ENCODE measurements around the gene TSC22D2. TPM values are rescaled to one million over a fixed set of nuclear protein-coding genes. Genes with fewer than 3 reads are reported as not detected.

The TSC22D2 gene
- total and polyA plus RNA-seq, 2 experiments from 2014 or later: 34.9 to 38.8 TPM

- H2AFZ ChIP-seq: peak overlapping the region; percentile 69
- 52% methylated on average over 17 of the region's 17 CpGs for WGBS (ENCODE audit: low lambda C conversion rate, missing lambda C conversion rate)
- no peaks in the 10 kb centered on the region for H3K79me2 ChIP-seq
- H3K4me2 ChIP-seq: peak overlapping the region; percentile 53
- TF ChIP-seq EZH2phosphoT487 (IDR thresholded peaks at IDR 0.05; ENCODE audit: low read depth, severe bottlenecking, unreplicated experiment): no peak
- TF ChIP-seq, protein P1, sequence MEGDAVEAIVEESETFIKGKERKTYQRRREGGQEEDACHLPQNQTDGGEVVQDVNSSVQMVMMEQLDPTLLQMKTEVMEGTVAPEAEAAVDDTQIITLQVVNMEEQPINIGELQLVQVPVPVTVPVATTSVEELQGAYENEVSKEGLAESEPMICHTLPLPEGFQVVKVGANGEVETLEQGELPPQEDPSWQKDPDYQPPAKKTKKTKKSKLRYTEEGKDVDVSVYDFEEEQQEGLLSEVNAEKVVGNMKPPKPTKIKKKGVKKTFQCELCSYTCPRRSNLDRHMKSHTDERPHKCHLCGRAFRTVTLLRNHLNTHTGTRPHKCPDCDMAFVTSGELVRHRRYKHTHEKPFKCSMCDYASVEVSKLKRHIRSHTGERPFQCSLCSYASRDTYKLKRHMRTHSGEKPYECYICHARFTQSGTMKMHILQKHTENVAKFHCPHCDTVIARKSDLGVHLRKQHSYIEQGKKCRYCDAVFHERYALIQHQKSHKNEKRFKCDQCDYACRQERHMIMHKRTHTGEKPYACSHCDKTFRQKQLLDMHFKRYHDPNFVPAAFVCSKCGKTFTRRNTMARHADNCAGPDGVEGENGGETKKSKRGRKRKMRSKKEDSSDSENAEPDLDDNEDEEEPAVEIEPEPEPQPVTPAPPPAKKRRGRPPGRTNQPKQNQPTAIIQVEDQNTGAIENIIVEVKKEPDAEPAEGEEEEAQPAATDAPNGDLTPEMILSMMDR (IDR thresholded peaks at IDR 0.05; ENCODE audit: poor library complexity): peak; percentile 12
- H3K4me1 ChIP-seq (ENCODE audit: insufficient read depth): peaks cover 3% of the 10 kb centered on the region
- peak; percentile 62 for DNase-seq (ENCODE audit: low spot score)
- H3K27ac ChIP-seq: peak overlapping the region; percentile 58
- no peak overlapping the region for H3K4me3 ChIP-seq
- no peaks in the 10 kb centered on the region for H3K27me3 ChIP-seq
- no peaks in the 10 kb centered on the region for H3K36me3 ChIP-seq (replicated peaks; ENCODE audit: insufficient read depth, low read depth)
- no peaks in the 10 kb centered on the region for H3K9me2 ChIP-seq (replicated peaks; ENCODE audit: insufficient read depth)
- no peaks in the 10 kb centered on the region for H3K9me3 ChIP-seq (ENCODE audit: low read depth)
- H4K20me1 ChIP-seq (ENCODE audit: insufficient read depth, poor library complexity, severe bottlenecking): no peaks in the 10 kb centered on the region
Measured at GRCh38 chr3:150384296-150385212, 23.5 kb upstream of the TSC22D2 start.

DNA sequence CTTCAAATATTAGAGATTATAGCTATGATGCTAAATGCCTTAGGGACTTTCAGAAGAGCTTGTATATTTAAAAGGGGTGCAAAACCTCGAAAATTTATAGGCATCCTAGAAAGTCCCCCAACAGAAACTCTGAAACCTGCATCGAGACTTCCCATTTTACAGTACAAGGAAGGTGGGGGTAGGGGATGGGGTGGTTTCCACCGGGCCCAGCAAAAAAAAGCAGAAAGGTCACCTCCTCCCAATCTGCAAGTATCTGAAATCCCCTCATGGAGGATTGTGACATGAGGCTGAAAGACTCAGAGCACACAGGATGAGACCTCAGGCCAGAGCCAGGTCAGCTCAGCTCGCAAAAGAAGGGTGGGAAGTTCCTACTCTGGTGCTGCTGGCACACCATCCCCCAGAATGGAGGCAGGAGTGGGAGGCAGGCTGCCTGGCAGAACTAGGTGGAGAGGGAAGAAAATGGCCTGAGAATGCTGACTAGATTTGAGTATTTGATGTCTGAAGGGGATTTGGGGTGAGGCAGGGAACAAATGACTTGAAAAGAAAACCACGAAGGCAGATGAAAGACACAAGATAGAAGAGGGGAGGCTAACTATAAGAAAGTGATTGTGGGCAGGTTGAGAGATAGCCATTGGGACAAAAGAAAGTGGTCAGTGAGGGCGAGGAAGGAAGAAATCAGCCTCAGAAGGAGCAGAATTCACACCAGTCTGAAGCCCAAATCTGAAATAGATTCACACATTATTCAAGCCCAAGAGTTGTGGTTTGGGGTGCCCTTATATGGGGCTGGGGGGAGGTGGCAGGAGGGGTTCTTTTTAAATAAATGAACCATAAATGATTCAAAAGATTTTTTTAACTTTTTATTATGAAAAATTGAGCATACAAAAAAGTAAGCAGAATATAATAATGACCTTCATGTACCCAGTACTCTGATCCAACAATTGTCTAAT lies 22.5 kb upstream of the TSC22D2 start:
- Histone ChIP-seq H3K9me3 (ENCODE audit: low read depth) (no peaks in the 10 kb centered on the region), H4K20me1 (ENCODE audit: insufficient read depth, poor library complexity, severe bottlenecking) (no peaks in the 10 kb centered on the region), H3K36me3 (replicated peaks; ENCODE audit: insufficient read depth, low read depth) (no peaks in the 10 kb centered on the region), H3K9me2 (replicated peaks; ENCODE audit: insufficient read depth) (no peaks in the 10 kb centered on the region), H3K27ac (no peak overlapping the region), H3K79me2 (no peaks in the 10 kb centered on the region), H3K4me2 (peak overlapping the region; percentile 53), H2AFZ (no peak overlapping the region), H3K27me3 (no peaks in the 10 kb centered on the region), H3K4me3 (no peak overlapping the region), H3K4me1 (ENCODE audit: insufficient read depth) (peaks cover 3% of the 10 kb centered on the region)
- 80% methylated on average over 6 of the region's 6 CpGs for WGBS (ENCODE audit: low lambda C conversion rate, missing lambda C conversion rate)
- TF ChIP-seq, protein P1 (IDR thresholded peaks at IDR 0.05; ENCODE audit: poor library complexity): no peak
- TF ChIP-seq EZH2phosphoT487 (IDR thresholded peaks at IDR 0.05; ENCODE audit: low read depth, severe bottlenecking, unreplicated experiment): no peak
- no peak for TF ChIP-seq EZH2 (IDR thresholded peaks at IDR 0.05; ENCODE audit: borderline replicate concordance)
- no peak for DNase-seq (ENCODE audit: low spot score)

DNA sequence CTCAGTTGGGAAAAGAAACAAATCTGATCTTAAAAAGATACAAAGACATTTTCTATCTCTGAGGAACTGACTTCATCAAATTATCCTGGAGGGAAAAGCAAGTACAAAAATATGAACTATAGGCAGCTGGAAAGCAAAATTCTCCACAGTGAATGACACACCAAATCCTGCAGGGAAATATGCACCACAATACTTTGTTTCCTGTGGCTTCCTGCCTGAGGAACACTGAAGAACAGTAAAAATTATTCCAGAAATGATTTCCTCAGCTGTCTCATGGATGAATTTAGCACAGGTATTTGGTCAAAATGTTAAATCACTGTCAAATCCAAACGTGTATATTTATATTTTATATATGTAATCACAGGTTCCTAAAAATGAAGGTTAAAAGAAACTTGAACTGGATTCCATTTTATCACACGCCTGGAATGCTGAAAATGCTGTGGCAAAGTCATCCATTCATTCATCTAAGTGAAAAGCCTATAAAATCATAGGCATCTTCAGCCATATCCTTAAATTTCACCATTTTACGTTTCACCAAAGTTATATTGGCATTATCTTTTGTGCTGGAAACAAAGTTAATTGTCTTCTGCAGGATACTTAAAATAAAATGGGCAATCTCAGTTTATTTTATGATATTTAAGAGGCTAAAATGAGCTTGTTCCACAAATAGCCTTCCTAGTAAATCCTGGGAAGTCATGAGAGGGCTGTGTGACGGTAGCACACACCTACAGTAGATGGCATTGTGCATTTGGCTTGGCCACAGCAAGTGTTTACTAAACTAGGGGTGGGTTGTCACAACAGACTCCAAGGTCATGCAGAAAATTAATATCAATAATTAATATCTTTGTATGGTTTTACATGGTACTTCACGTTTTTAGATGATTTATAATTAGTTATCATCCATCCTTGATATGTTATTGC lies 19.3 kb upstream of the TSC22D2 start:
- Histone ChIP-seq H4K20me1 (ENCODE audit: insufficient read depth, poor library complexity, severe bottlenecking) (no peaks in the 10 kb centered on the region), H3K9me3 (ENCODE audit: low read depth) (no peaks in the 10 kb centered on the region), H3K4me1 (ENCODE audit: insufficient read depth) (peaks cover 6% of the 10 kb centered on the region), H3K27me3 (no peaks in the 10 kb centered on the region), H3K36me3 (replicated peaks; ENCODE audit: insufficient read depth, low read depth) (no peaks in the 10 kb centered on the region), H3K4me3 (no peak overlapping the region), H3K9me2 (replicated peaks; ENCODE audit: insufficient read depth) (no peaks in the 10 kb centered on the region), H3K4me2 (no peak overlapping the region), H3K27ac (no peak overlapping the region), H3K79me2 (no peaks in the 10 kb centered on the region), H2AFZ (no peak overlapping the region)
- TF ChIP-seq EZH2phosphoT487 (IDR thresholded peaks at IDR 0.05; ENCODE audit: low read depth, severe bottlenecking, unreplicated experiment): no peak
- TF ChIP-seq, protein P1 (IDR thresholded peaks at IDR 0.05; ENCODE audit: poor library complexity): no peak
- TF ChIP-seq EZH2 (IDR thresholded peaks at IDR 0.05; ENCODE audit: borderline replicate concordance): no peak
- WGBS (ENCODE audit: low lambda C conversion rate, missing lambda C conversion rate): 82% methylated on average over 5 of the region's 5 CpGs
- DNase-seq (ENCODE audit: low spot score): no peak
